RWPE2 (cell line): ENCODE data around the gene WDR18.

Source experiments
- ATAC-seq: fragments of 200-7000 bp; cut with Tn5 transposase; 3 replicates; pipeline ENCODE4 v1.9.1; 2021; ENCODE audit warnings: low read depth
- DNase-seq: peaks from one replicate; pipeline ENCODE4 v3.0.0-alpha.2; 2020; ENCODE audit warnings: low spot score
- H3K27ac ChIP-seq: fragments of 450-650 bp; 2 replicates; pipeline ENCODE4 v1.5.1; 2017; ENCODE audit warnings: mild to moderate bottlenecking; ENCODE audit not compliant: poor library complexity, severe bottlenecking
- H3K27me3 ChIP-seq: fragments of 250-450 bp; sonication (Bioruptor Pico); 2 replicates; pipeline ENCODE4 v1.5.1; 2021; ENCODE audit warnings: mild to moderate bottlenecking, moderate library complexity; ENCODE audit not compliant: insufficient read depth, poor library complexity, severe bottlenecking
- H3K36me3 ChIP-seq: fragments of 250-450 bp; sonication (Bioruptor Pico); 2 replicates; pipeline ENCODE4 v1.5.1; 2020; ENCODE audit warnings: low read depth, mild to moderate bottlenecking, moderate library complexity
- H3K4me1 ChIP-seq: fragments of 250-450 bp; sonication (Bioruptor Pico); 2 replicates; pipeline ENCODE4 v1.5.1; 2021; ENCODE audit warnings: mild to moderate bottlenecking, moderate library complexity; ENCODE audit not compliant: insufficient read depth, poor library complexity, severe bottlenecking
- H3K4me3 ChIP-seq: fragments of 250-450 bp; sonication (Bioruptor Pico); 2 replicates; pipeline ENCODE4 v1.5.1; 2021; ENCODE audit warnings: mild to moderate bottlenecking, moderate library complexity; ENCODE audit not compliant: severe bottlenecking
- H3K9me3 ChIP-seq: fragments of 250-450 bp; sonication (Bioruptor Pico); 2 replicates; pipeline ENCODE4 v1.5.1; 2021; ENCODE audit warnings: mild to moderate bottlenecking, moderate library complexity; ENCODE audit not compliant: severe bottlenecking
- TF ChIP-seq, protein P1 (sequence below): fragments of 450-650 bp; IDR thresholded peaks from one replicate; pipeline ENCODE4 v1.5.1; 2017; ENCODE audit warnings: mild to moderate bottlenecking, moderate library complexity; ENCODE audit not compliant: poor library complexity, severe bottlenecking

The WDR18 gene

DNA sequence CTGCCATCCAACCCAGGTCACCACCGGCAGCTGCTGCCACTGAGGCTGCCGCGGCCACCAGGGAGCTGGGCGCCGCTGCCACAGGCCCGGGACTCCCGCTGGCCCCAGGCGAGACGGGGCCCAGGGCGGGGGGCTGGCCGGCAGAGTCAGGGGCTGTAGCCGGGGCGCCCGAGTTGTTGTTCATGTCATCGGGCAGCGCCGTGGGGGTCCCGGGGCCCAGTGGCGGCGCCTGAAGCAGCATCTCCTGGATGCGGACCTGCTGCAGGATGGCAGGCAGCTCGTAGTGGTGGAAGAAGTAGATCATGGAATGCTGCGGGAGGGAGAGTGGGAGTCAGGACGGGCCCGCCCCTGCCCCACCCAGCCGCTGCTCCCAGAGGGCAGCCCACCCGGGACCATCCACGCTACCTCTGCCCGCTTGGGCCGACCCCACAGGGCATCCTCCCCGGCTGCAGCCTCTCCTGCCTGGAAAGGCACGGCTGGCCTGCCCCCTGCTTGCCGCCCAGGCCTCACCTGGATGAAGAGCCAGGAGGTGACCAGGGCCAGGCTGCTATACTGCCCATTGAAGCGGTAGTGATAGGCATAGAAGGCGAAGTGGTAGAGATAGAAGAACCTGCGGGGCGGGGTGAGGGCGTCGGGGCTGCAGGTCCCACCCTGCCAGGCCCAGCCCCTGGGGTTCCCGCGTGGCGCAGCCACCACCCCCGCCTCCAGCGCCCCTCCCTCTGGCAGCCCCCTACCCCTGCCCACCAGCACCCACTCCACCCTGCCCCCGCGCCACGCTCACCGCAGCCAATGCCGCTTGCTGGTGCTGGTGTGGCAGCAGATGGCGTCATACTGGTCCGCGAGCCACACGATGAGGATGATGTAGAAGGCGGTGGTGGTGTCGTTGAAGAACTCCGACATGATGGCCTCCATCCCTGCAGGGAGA, 26.7 kb downstream of the WDR18 start:
- H3K9me3 ChIP-seq, result no peaks in the 10 kb centered on the region
- H3K4me3 ChIP-seq, result no peak overlapping the region
- H3K4me1 ChIP-seq, result no peaks in the 10 kb centered on the region
- peaks cover 29% of the 10 kb centered on the region for H3K36me3 ChIP-seq
- ATAC-seq (no peak), DNase-seq (no peak)
- TF ChIP-seq, protein P1, sequence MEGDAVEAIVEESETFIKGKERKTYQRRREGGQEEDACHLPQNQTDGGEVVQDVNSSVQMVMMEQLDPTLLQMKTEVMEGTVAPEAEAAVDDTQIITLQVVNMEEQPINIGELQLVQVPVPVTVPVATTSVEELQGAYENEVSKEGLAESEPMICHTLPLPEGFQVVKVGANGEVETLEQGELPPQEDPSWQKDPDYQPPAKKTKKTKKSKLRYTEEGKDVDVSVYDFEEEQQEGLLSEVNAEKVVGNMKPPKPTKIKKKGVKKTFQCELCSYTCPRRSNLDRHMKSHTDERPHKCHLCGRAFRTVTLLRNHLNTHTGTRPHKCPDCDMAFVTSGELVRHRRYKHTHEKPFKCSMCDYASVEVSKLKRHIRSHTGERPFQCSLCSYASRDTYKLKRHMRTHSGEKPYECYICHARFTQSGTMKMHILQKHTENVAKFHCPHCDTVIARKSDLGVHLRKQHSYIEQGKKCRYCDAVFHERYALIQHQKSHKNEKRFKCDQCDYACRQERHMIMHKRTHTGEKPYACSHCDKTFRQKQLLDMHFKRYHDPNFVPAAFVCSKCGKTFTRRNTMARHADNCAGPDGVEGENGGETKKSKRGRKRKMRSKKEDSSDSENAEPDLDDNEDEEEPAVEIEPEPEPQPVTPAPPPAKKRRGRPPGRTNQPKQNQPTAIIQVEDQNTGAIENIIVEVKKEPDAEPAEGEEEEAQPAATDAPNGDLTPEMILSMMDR, result no peak
- no peak overlapping the region for H3K27ac ChIP-seq
- H3K27me3 ChIP-seq, result no peaks in the 10 kb centered on the region

DNA sequence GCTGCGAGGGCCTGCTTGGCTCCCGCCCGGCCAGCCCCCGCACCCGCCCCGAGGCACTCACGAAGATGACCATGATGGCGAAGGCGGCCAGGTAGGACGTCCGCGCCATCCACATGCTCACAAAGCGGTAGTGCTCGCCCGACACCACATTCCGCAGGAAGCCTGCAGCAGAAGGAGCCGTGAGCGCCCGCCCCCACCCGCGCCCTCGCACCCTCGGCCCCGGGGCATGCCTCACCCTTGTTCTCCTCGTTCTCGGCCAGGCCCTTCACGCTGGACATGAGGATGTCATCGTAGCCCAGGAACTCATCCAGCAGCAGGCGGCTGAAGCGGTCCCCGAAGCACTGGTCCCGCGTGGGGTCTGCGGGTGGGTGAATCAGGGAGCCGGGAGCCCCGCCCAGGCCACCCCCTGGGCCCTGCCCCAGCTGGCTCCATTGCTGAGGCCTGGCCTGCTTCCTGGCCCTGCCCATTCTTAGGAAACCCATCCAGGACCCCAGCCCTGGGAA, 27.7 kb downstream of the WDR18 start:
- TF ChIP-seq, protein P1, result no peak
- H3K36me3 ChIP-seq, result peaks cover 29% of the 10 kb centered on the region
- no peaks in the 10 kb centered on the region for H3K9me3 ChIP-seq
- no peak for DNase-seq
- H3K4me3 ChIP-seq, result no peak overlapping the region
- ATAC-seq, result no peak
- no peak overlapping the region for H3K27ac ChIP-seq
- no peaks in the 10 kb centered on the region for H3K27me3 ChIP-seq
- peaks cover 5% of the 10 kb centered on the region for H3K4me1 ChIP-seq

DNA sequence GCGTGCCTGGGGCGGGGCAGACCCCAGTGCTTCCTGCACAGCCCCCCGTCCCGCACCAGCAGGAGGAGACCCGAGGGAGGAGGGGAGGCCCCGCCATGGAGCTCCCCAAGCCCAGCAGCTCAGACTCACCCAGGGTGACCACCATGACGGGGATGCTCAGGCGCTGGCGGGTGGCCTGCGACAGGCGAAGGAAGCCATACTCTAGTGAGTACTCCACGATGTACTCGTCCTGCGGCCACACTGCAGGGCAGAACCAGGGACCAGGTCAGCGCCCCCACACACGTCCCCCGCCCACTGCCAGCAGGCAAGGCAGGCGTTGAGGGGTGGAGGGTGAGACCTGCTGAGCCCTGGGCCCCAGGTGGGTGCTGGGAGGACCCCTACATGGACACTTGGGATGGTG, 28.2 kb downstream of the WDR18 start:
- Histone ChIP-seq H3K27ac (no peak overlapping the region), H3K27me3 (no peaks in the 10 kb centered on the region), H3K4me1 (peaks cover 9% of the 10 kb centered on the region), H3K36me3 (peaks cover 29% of the 10 kb centered on the region), H3K4me3 (no peak overlapping the region), H3K9me3 (no peaks in the 10 kb centered on the region)
- ATAC-seq (no peak), DNase-seq (no peak)
- TF ChIP-seq, protein P1, result no peak

DNA sequence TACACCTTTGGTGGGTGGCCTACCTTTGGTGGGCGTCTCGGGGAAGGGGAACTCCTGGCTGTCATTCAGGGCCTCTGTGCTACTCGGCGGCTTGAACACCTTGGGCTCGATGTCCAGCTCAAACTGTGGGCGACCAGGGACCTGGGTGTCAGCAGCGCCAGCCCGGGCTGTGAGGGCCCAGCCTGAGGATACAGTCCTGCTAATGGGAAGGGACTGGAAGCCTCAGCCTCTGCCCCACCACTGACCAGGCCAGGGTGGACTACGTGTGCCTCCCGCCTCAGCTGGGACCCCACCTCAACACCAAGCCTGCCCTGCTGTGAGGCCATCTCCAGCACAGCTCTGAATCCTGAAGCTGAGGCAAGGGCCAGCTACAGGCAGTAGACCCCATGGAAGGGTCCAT, 29.1 kb downstream of the WDR18 start:
- peaks cover 29% of the 10 kb centered on the region for H3K36me3 ChIP-seq
- H3K27ac ChIP-seq, result no peak overlapping the region
- no peak overlapping the region for H3K4me3 ChIP-seq
- no peaks in the 10 kb centered on the region for H3K9me3 ChIP-seq
- H3K4me1 ChIP-seq, result peaks cover 18% of the 10 kb centered on the region
- TF ChIP-seq, protein P1, result no peak
- no peak for ATAC-seq
- no peak for DNase-seq
- no peaks in the 10 kb centered on the region for H3K27me3 ChIP-seq
